Keratinocyte (primary cell): ENCODE measurements around the gene ASB12. TPM values are rescaled to one million over a fixed set of nuclear protein-coding genes. Genes with fewer than 3 reads are reported as not detected.

Experiments used
- DNase-seq: peaks from one replicate; pipeline ENCODE4 v3.0.0-alpha.2; 2011; ENCODE audit warnings: low read depth, missing footprints, low spot score
- FAIRE-seq: peaks from 2 replicates; lab custom pipeline; 2011; peaks lifted over from hg19 to GRCh38; lab: Jason Lieb, UNC
- H2AFZ ChIP-seq: 2 replicates; pipeline ENCODE4 v1.6.0; 2012; ENCODE audit warnings: low read length, control low read depth, inconsistent platforms; ENCODE audit not compliant: control insufficient read depth
- H3K27ac ChIP-seq: 2 replicates; pipeline ENCODE4 v1.5.1; 2011; ENCODE audit warnings: low read length; ENCODE audit not compliant: control insufficient read depth, insufficient read depth
- H3K27me3 ChIP-seq: 3 replicates; pipeline ENCODE4 v1.6.0; 2011; ENCODE audit warnings: low read length; ENCODE audit not compliant: control insufficient read depth, insufficient read depth; ENCODE audit errors: extremely low read depth
- H3K36me3 ChIP-seq, 2 experiments: 2 replicates in 1 of 2; 3 replicates in 1 of 2; pipeline ENCODE4 v1.5.1; 2011; ENCODE audit warnings: low read length in 2 of 2, mild to moderate bottlenecking in 1 of 2; ENCODE audit not compliant: control insufficient read depth in 2 of 2, insufficient read depth in 2 of 2; ENCODE audit errors: extremely low read depth in 1 of 2
- H3K4me1 ChIP-seq: 3 replicates; pipeline ENCODE4 v1.5.1; 2011; ENCODE audit warnings: low read length; ENCODE audit not compliant: control insufficient read depth, insufficient read depth; ENCODE audit errors: extremely low read depth
- H3K4me2 ChIP-seq: 3 replicates; pipeline ENCODE4 v1.6.0; 2011; ENCODE audit warnings: low read depth, low read length; ENCODE audit not compliant: control insufficient read depth, insufficient read depth; ENCODE audit errors: extremely low read depth
- H3K4me3 ChIP-seq, 3 experiments: fragments of 200-600 bp in 1 of 3; sonication (generic) in 1 of 3; 2 replicates in 2 of 3; 3 replicates in 1 of 3; pipeline ENCODE4 v1.5.1; 2011 to 2016; ENCODE audit warnings: low read length in 3 of 3, mild to moderate bottlenecking in 3 of 3, control low read depth in 2 of 3, inconsistent platforms in 1 of 3, low read depth in 1 of 3, mixed read lengths in 1 of 3, mixed run types in 1 of 3, moderate library complexity in 1 of 3; ENCODE audit not compliant: control insufficient read depth in 2 of 3, insufficient read depth in 2 of 3; ENCODE audit errors: extremely low read depth in 1 of 3
- H3K79me2 ChIP-seq: 2 replicates; pipeline ENCODE4 v1.6.0; 2012; ENCODE audit warnings: low read length; ENCODE audit not compliant: control insufficient read depth, insufficient read depth
- H3K9ac ChIP-seq: 3 replicates; pipeline ENCODE4 v1.6.0; 2011; ENCODE audit warnings: low read length; ENCODE audit not compliant: control insufficient read depth, insufficient read depth; ENCODE audit errors: extremely low read depth
- H3K9me1 ChIP-seq: 3 replicates; pipeline ENCODE4 v1.6.0; 2011; ENCODE audit warnings: low read length; ENCODE audit not compliant: control insufficient read depth, insufficient read depth; ENCODE audit errors: extremely low read depth
- H3K9me3 ChIP-seq: 2 replicates; pipeline ENCODE4 v1.5.1; 2012; ENCODE audit warnings: low read depth, low read length; ENCODE audit not compliant: control insufficient read depth
- H4K20me1 ChIP-seq: 3 replicates; pipeline ENCODE4 v1.6.0; 2011; ENCODE audit warnings: low read length; ENCODE audit not compliant: control insufficient read depth, insufficient read depth; ENCODE audit errors: extremely low read depth
- EZH2 ChIP-seq: IDR thresholded peaks from one replicate; pipeline ENCODE4 v1.6.1; 2012; ENCODE audit warnings: inconsistent platforms, mild to moderate bottlenecking, low read length, moderate library complexity
- dilution Hi-C: fragments of 300-500 bp; cut with MboI; formaldehyde crosslinking; loops from one replicate; pipeline ENCODE4 v1.7.0; 2020; ENCODE audit warnings: low sequenced_read_pairs; ENCODE audit not compliant: extremely low pct_ligation_motif_present
- polyA plus RNA-seq, 5 experiments: library from polyadenylated mRNA; depleted of rRNA in 3 of 5; stranded (reverse) in 3 of 5; stranded (forward) in 1 of 5; unstranded in 1 of 5; fragments of >200 nt; gene quantifications; 1 replicate in 1 of 5; 2 replicates in 3 of 5; 3 replicates in 1 of 5; pipeline versions ENCODE4 v1.2.1 to v1.2.3, GENCODE V29; 2011 to 2012; ENCODE audit warnings: missing spikeins in 2 of 5, low read depth in 1 of 5, low replicate concordance in 1 of 5
- TF ChIP-seq, protein P1 (sequence below), 3 experiments: IDR thresholded peaks in 1 of 3; conservative IDR thresholded peaks in 1 of 3; optimal IDR thresholded peaks in 1 of 3; 2 replicates in 2 of 3; 3 replicates in 1 of 3; pipeline versions ENCODE3 to v1.5.1; 2011; ENCODE audit warnings: low read length in 3 of 3, mild to moderate bottlenecking in 3 of 3, moderate library complexity in 2 of 3, control low read depth in 1 of 3, inconsistent platforms in 1 of 3; ENCODE audit not compliant: insufficient read depth in 2 of 3; ENCODE audit errors: extremely low read depth in 1 of 3

Gene ASB12
- polyA plus RNA-seq, 1 donor (not counting 4 experiments of a cell fraction or from before 2014, with no cell fraction given), result not detected

DNA sequence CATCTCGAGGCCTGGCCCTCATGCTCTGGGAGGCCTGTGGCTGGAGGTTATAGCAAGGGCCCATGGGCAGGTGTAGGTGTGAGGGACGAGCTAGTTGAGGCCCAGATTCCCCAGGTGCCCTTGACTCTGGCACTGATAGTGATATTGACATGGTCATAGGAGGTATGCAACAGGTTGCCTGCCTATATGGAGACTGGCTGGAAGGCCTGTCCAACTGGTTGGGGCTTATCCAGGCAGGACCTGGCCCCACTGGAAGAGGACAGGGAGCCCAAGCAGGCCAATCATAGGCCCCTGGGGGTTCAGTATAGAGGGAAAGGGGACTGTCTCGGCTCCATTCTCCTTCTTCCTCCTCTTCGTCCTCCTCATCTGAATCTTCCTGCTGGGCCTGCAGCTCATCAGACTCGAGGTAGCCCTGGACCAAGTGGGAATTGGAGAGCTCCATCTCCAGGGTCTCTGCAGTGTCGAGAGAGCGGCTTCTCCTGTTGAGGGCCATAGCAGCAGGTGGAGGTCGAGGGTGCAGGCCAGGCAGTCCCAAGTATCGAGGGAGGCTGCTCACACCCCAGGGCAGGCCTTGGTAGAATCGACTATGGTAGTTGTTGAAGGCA, 40.2 kb downstream of the ASB12 start:
- H3K36me3 ChIP-seq, result peaks cover 0 to 1% of the 10 kb centered on the region in 2 experiments
- no peaks in the 10 kb centered on the region for H3K79me2 ChIP-seq
- no peak overlapping the region for H3K4me3 ChIP-seq
- H3K27me3 ChIP-seq, result no peaks in the 10 kb centered on the region
- no peak overlapping the region for H3K27ac ChIP-seq
- no peak overlapping the region for H3K9ac ChIP-seq
- H3K9me1 ChIP-seq, result no peaks in the 10 kb centered on the region
- no peak overlapping the region for H3K4me2 ChIP-seq
- no peak overlapping the region for H2AFZ ChIP-seq
- H3K9me3 ChIP-seq, result no peaks in the 10 kb centered on the region
- DNase-seq, result no peak
- H4K20me1 ChIP-seq, result no peaks in the 10 kb centered on the region
- no peaks in the 10 kb centered on the region for H3K4me1 ChIP-seq
- TF ChIP-seq, protein P1, sequence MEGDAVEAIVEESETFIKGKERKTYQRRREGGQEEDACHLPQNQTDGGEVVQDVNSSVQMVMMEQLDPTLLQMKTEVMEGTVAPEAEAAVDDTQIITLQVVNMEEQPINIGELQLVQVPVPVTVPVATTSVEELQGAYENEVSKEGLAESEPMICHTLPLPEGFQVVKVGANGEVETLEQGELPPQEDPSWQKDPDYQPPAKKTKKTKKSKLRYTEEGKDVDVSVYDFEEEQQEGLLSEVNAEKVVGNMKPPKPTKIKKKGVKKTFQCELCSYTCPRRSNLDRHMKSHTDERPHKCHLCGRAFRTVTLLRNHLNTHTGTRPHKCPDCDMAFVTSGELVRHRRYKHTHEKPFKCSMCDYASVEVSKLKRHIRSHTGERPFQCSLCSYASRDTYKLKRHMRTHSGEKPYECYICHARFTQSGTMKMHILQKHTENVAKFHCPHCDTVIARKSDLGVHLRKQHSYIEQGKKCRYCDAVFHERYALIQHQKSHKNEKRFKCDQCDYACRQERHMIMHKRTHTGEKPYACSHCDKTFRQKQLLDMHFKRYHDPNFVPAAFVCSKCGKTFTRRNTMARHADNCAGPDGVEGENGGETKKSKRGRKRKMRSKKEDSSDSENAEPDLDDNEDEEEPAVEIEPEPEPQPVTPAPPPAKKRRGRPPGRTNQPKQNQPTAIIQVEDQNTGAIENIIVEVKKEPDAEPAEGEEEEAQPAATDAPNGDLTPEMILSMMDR (optimal IDR thresholded peaks at IDR 0.05 in 1 of 3, IDR thresholded peaks at IDR 0.05 in 1 of 3, conservative IDR thresholded peaks at IDR 0.05 in 1 of 3; ENCODE audit: extremely low read depth in 1 of 3, insufficient read depth in 2 of 3, low read length in 3 of 3), result no peak
- TF ChIP-seq EZH2, result no peak
- FAIRE-seq, result no peak
- dilution Hi-C loops, result no loop called here

DNA sequence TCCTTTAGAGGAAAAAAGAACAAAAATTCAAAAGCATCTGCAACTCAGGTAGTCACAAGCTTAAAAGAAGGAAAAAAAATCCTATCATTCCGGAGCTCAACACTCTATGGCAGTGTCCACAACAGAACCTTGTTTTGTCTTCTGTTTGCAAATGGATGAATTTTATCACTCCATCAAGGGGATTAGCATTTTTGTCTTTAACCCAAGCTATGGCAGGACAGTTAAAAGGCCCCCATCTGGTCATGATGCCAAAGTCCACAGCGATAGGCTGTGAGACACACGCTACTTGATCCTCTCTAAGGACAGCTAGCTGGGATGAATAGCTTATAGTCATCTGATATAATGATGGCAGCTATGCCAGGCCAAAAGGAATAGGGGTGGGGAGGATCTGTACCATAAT, 41.5 kb downstream of the ASB12 start:
- no peaks in the 10 kb centered on the region for H3K4me1 ChIP-seq
- H3K9me3 ChIP-seq, result no peaks in the 10 kb centered on the region
- FAIRE-seq (no peak), DNase-seq (no peak)
- dilution Hi-C loops, result no loop called here
- H3K9ac ChIP-seq, result no peak overlapping the region
- no peak for TF ChIP-seq EZH2
- TF ChIP-seq, protein P1 (optimal IDR thresholded peaks at IDR 0.05 in 1 of 3, IDR thresholded peaks at IDR 0.05 in 1 of 3, conservative IDR thresholded peaks at IDR 0.05 in 1 of 3; ENCODE audit: extremely low read depth in 1 of 3, insufficient read depth in 2 of 3, low read length in 3 of 3), result no peak
- no peaks in the 10 kb centered on the region for H3K9me1 ChIP-seq
- no peak overlapping the region for H2AFZ ChIP-seq
- no peak overlapping the region for H3K4me3 ChIP-seq
- no peak overlapping the region for H3K27ac ChIP-seq
- peaks cover 0 to 1% of the 10 kb centered on the region in 2 experiments for H3K36me3 ChIP-seq
- H3K4me2 ChIP-seq, result no peak overlapping the region
- no peaks in the 10 kb centered on the region for H4K20me1 ChIP-seq
- no peaks in the 10 kb centered on the region for H3K79me2 ChIP-seq
- no peaks in the 10 kb centered on the region for H3K27me3 ChIP-seq
